GM21737 (cell line): ENCODE data around the gene LACTBL1.
A peak's percentile ranks its signal among the peaks of the same experiment; 100 is the strongest.

ENCODE experiments used
- ATAC-seq: cut with Tn5 transposase; IDR thresholded peaks from one replicate; pipeline ENCODE4 v1.9.1; 2021; ENCODE audit warnings: mild to moderate bottlenecking, moderate library complexity; ENCODE audit not compliant: unreplicated experiment

LACTBL1 gene

DNA sequence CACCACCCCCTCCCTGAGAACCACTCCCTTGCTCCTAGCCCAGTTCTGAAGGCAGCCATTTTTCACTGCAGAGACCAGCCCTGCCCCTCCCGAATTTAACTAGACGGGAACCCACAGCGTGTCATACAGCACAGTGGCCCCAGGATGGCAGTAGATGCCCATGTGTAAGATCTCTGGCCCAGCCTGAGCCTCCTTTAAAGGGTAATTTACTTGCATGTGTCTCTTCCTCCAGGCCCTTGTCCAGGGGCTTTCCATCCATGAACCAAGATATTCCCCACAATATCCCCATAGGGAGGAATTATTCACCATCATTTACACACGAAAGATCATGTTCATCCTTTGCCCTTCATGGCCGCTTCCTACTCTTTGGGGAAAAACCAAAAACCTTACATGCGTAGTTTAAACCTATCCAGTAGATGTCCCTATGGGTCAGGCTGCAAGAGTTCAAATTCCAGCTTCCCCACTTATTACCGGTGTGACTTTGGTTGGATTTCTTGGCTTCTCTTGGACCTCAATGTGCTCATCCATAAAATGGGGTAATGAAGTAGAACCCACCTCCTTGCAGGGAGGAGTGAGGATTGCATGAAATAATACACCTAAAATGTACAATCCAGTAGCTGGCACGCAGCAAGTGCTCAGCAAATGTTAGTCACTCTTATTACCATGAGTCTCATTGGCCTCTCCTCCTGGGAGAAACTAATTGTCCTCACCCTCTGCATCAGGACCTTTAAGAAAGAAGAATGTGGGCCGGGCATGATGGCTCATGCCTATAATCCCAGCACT, 4.0 kb upstream of the LACTBL1 start:
- peak; percentile 71 for ATAC-seq

- ATAC-seq: no peak
These were observed 3.4 kb upstream of the LACTBL1 start for GRCh38 chr1:22976127-22976460.

- no peak for ATAC-seq
These were observed 3.0 kb upstream of the LACTBL1 start for GRCh38 chr1:22975694-22976093.

- ATAC-seq: no peak
These were observed 858 bp downstream of the LACTBL1 start for GRCh38 chr1:22971611-22972405.

GRCh38 chr1:22971161-22971560, 1.5 kb downstream of the LACTBL1 start:
- no peak for ATAC-seq

DNA sequence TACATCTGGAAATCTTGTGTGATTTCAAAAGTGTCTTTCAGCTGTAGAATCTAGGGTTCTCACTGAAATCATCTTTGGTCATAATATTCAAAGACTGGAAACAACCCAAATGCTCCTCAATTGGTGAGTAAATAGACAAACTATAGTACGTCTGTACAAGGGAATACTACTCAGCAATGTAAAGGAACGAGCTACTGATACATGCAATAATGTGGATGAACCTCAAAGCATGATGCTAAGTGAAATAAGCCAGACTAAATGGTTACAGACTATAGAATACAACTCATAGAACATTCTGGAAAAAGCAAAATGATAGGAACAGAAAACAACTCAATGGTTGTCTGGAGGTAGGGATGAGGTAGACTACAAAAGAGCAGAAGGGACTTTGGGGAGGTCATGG, 2.6 kb downstream of the LACTBL1 start:
- ATAC-seq: no peak

GRCh38 chr1:22969304-22969709, 3.4 kb downstream of the LACTBL1 start:
- ATAC-seq: no peak

DNA sequence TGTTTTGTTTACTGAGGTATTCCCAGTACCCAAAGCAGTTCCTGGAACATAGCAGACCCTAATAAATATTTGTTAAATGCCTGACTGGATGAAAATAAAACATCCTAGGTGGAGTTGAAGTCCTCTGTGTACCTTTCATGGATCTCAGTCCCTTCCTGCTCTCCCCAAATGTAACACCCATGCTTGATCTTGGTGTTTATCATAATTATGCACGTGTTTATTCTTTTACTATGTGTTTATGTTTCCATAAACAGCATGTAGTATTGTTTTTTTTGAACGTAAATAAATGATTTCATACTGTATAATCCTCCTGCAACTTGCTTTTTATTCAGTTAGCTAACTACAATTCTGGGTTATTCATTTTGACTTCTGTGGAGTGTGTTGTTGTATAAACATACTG, 4.8 kb downstream of the LACTBL1 start:
- ATAC-seq: no peak

DNA sequence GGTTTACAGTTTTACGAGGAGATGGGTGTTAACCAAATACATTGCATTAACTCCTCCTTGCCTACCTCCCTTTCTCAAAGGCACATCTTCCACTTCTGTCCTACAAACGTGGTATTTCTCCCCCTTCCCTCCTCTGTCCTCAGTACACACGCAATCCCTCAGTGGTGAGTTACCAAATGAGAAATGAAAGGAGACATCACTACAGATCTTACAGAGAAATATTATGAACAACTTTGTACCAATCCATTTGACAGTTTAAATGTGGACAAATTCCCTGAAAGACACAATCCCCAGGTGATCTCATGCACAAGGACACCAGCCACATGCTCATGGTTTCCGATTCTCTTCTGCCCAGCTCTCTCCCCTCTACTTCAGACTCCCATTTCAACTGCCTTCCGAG, 6.4 kb downstream of the LACTBL1 start:
- no peak for ATAC-seq

DNA sequence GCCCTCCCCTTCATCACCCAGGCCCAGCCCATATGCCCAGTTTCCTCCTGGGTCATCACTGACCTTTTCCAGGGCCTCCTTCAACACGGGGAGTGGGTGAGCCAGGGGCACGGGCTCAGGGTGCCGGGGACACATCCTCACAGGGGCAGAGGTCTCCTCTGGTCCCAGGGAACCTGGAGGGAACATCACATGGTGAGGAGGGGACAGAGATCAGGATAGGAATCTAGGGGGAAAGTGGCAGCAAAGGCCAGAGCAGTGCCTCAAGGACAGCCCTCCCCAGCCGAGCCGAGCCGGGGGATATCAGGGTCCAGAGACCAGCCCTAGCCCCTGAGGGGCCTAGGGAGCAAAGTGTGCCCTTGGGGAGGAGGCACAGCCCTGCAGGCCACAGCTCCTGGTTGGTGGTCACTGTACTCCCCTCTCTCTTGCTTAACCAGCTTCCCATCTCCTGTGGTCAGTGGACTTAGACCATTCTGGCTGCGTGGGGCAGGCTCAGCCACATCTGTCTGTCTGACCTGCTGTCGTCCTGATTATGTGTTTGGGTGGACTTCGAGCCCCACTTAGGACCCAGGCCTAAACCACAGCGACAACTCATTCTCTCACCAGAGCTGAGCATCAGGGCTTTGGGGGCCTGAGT, 9.5 kb downstream of the LACTBL1 start:
- ATAC-seq: no peak

GRCh38 chr1:22962558-22962957, 10.1 kb downstream of the LACTBL1 start:
- ATAC-seq: no peak

DNA sequence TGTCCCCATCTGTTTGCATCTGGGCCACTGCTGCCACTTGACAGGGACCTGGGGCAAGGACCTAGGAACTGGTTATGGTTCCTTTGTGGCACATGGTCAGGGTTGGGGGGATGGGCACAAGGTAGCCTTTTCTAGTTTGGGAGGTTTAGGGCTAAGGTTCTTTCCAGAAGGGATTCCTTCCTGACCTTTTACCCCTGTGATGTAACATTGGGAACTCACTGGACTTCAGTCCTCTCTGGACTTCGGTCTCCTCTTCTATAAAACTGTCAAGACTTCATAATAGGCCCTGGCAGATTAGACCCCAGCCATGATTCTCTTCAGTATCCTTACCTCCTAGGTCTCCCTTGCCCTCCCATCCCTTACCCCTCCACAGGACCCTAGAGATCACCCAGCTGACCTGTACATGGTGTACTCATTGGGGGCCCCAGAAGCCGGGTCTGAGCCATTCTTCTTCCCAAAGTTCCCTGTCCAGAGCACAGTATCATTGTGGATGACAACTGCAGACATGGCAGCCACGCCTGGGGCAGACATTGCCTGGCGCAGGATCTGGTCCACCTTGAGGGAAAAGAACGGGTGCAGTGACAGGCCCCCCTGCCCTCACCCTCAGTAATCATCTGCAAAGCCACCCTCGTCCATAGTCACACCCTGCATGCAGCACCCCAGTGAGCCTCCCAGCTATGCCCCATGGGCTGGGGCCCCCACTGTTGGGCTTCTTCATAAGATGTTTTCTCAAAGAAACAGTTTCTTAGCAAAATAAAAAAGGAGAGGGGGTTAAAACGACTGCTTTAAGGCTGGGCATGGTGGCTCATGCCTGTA, 12.9 kb downstream of the LACTBL1 start:
- ATAC-seq: no peak

DNA sequence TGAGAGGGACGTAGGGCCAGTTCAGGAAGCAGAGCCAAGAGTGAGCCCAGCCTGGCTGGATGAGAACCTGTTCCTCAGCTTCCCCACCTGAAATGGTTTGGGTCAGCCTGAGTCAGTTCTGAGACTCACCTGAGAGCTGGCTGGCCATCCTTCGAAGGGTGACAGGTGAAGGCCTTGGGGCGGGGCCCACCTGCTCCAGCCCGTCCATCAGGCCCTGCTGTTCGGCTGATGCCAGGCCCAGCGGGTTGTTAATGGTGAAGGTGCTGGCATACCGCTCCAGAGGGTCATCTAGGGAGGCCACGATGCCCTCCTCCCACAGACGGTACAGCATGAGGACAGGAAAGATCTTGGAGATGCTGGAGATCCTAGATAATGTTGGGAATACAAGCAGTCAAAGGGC, 14.1 kb downstream of the LACTBL1 start:
- no peak for ATAC-seq

DNA sequence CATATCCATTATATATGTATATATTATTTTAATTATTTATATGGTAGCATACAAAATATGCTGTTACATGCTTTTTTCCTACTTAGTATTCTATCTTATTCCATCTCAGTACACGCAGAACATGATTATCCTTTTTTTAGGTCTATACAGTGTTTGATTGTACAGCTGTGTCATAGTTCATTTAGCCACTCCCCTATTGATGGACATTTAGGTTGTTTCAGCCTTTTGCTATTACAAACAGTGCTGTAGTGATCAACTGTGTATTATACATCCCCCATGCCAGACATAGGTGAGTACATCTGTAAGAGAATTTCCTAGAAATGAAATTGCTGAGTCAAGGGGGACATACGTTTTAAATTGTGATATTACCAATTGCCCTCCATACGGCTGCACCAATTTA, 15.6 kb downstream of the LACTBL1 start:
- no peak for ATAC-seq

- ATAC-seq: no peak
These were observed 17.5 kb downstream of the LACTBL1 start for GRCh38 chr1:22955146-22955545.

- no peak for ATAC-seq
These were observed 18.9 kb downstream of the LACTBL1 start for GRCh38 chr1:22953740-22954141.

- no peak for ATAC-seq
These were observed 19.5 kb downstream of the LACTBL1 start for GRCh38 chr1:22953057-22953739.

GRCh38 chr1:22952694-22953056, 20.0 kb downstream of the LACTBL1 start:
- no peak for ATAC-seq

DNA sequence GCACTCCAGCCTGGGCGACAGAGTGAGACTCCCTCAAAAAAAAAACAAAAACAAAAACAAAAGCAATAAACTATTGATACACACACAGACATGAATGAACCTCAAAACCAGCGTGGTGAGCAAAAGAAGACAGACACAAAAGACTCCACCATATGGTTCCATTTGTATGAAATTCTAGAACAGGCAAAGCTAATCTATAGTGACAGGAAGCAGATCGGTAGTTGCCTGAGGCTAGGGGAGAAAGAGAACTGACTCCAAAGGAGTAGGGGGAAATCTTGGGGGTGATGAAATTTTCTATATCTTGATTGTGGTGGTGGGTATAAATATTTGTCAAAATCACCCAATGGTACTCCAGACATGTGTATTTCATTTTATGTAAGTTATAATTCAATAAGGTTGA, 20.9 kb downstream of the LACTBL1 start:
- no peak for ATAC-seq

GRCh38 chr1:22949822-22950331, 22.8 kb downstream of the LACTBL1 start:
- ATAC-seq: no peak
